HG03159 (cell line): ENCODE results near the gene SLCO3A1.

Source experiments
- ATAC-seq: cut with Tn5 transposase; IDR thresholded peaks from one replicate; pipeline ENCODE4 v1.9.1; 2021; ENCODE audit warnings: mild to moderate bottlenecking, moderate library complexity; ENCODE audit not compliant: unreplicated experiment

The SLCO3A1 gene

DNA sequence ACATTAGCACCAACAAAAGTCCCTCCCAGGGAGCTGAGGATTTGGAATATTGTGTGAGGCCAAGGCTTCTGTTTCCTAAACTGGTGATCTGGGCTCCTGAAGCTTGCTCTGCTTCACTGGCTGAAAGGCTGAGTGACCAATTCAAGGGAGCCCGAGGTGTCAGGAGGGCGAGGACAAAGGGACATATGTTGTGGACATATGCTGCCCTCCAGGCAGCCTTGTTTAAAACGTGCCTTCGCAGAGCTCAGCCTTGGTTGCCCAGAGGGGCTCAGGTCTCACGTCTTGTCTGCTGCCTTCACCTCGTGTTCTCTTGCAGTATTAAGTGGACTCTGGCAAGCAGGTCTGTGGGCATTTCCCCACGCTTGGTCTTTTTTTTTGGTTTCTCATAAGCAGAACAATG, 7.0 kb downstream of the SLCO3A1 start:
- ATAC-seq, result no peak

DNA sequence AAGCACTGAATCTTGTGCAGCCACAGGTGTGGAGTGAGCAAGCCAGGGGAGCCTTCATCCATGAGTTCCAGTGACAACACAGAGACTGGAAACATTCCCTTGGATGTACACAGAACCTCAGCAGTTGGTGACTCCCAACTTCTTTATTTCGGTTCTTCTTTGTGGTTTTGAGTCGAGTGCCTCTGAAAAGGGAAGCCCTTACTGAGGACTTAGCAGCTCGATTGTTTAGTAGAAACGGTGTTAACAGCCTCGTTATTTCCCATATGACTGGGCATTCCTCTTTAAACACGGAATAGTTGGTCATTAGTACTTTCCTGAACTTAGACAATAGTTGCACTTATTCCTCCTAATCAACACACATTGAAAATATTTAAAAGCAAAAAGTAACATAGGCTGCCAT, 7.7 kb downstream of the SLCO3A1 start:
- ATAC-seq, result no peak

DNA sequence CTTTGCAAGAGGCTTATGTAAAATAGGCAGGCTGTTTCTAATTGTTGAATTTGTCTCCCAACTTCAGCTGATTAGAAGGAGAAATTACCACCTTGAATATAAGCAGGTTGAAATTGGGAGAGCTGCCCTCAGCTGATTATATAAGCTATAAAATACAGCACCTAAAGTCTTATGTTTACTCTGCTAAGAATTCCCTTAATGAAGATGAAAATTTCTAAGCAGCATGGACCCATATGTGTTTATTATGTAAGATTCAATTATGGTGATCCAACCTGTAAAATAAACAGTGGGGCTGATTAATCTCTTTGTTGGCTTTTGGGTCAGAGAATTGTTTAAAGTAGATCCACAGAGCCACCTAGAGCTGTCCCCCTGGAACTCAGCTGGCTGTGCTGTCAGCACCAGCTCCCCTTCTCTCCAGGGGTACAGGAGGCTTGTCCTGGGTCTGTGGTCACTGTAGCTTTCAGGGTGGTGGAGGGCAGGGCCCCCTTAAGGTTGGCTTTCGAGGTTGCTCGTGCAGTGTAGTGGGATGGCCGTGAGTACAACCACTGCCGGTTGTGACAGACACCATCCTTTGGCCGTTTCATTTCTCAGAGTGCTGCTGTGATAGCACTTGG, 9.5 kb downstream of the SLCO3A1 start:
- ATAC-seq, result no peak

DNA sequence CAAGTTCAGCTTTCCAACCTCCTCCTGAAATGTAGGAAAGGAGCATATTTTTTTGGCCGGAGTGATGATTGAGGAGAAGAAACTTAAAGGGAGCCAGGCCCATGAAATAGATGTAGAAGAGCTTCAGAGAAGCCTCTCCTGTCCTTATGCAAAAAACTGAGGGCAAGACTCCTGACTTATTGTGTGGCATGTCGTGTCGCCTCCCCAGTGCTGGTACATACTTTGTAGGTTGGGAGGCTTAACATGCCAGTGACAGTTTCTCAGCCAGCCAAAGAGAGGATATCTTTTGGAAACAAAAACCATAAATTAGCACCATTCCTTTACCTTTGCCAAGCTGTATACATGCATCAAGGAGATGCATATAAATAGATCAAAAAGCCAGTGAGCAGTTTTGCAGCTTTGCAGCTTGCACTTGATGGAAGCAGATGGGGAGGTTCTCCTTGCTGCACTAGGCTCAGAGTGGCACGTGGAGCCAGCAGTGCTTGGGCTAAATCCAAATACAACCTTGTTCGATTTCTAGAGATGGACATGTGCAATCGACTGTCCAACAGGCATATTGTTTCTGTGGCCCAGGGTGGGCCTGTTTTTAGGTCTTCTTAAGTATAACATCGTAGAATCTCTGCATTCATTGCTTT, 10.2 kb downstream of the SLCO3A1 start:
- no peak for ATAC-seq

DNA sequence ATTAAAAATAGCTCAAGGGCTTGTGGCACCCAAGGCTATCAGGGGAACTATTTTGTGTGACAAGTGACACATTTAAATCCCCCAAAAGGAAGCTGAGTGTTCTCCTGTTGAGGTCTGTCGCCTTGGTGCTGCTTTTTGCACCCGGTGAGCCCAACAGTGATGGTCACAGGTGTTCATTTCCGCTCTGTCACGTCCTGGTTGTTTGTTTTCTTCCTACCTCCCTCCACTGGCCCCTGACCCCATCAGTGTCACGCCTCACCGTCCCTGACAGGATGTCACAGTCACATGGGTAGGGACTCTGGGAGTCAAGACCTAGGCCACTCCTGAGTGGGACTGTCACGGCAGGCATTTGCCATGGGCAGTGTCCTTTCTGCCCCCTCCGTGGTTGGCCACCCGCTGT, 11.2 kb downstream of the SLCO3A1 start:
- no peak for ATAC-seq

DNA sequence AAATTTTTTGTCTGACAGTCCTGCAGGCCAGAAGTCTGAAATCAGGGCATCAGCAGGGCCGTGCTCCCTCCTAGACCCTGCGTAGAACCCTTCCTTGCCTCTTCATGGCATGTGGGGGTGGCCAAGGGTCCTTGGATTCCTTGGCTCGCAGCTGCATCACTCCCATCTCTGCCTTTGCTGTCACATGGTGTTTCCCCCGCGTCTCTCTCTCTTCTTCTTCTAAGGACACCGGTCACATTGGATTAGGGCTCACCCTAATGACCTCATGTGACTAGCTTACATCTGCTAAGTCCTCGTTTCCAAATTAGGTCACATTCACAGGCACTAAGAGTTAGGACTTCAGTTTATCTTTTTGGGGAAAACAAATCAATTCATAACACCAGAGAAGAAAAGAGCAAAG, 12.0 kb downstream of the SLCO3A1 start:
- no peak for ATAC-seq

DNA sequence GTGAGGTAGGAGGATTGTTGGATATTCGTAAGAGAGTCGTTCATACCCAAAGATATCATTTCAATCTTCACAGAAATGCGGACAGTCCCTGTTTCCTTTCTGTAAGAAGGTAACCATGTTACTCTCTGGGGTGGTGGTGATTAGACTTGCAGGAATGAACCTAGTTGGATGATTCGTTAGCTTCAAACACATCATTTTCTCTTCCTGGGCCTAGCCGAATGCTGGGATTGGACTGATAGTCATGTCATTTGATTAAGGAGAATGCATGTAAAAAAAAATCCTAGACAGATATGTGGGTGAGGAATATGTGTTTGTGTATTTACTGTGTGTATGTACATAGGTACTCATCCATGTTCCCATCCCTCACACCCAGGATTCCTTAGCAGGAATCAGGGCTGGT, 12.4 kb downstream of the SLCO3A1 start:
- no peak for ATAC-seq

DNA sequence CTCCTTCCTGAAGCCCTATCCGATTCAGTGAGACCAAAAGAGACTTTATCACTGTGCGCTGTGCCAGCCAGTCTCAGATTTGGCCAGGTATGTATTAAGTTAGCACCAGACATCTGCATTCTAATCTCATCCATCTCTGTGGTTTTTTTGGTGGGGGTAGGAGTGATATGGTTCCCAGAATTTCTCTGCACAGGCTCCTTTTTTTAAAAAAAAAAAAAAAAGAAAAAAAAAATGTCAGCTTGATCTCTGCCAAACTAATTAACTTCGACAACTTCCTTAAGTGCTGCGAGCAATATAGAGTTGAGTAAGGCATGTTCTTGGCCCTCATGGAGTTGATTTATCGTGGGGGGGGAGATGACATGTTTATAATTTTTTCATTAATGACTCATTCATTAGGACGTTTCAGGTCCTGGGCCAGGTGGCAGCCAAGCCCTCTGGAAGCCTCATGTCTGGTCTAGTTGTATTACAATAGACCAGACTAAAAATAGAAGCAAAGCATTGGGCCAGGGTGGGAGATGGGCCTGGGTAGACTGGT, 12.9 kb downstream of the SLCO3A1 start:
- no peak for ATAC-seq

DNA sequence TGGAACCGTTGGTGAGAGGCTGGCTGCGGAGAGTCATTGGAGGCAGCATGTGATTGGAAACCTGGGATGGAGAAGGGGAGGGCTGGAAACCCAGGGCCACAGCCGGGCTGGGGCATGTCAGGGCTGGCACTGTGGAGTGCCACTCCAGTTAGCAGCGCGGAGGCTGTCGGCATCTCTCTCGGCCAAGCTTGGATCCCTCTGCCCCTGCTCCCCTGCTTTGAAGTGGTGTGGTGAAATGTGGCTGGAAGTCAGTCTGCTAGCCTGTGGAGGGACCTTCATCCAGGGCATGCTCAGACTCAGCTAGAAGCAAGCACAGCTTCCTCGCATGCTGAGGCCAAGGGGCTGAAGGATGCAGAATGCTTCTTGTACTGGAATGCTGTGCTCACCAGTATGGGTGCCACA, 13.5 kb downstream of the SLCO3A1 start:
- no peak for ATAC-seq

DNA sequence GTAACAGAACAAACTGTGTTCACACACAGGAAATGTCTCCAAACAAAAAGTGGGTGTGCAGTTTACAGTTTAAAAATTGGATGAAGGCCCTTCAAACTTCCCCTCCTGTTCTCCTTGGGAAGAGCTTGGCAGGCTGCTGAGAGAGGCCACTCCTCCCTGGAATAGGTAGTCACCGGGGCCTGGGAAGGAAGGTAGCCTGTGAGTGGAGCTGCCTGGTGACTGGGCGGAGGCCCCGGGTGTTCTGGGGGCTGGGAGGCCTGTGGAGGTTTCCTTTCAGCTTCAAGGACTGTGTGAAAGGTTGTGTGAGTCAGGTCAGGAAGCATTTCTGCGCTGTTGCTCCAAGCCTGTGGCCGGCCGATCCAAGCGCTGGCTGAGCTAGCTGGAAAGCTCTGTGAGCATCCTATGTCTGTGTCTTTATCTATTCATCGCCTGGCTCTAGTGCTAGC, 14.1 kb downstream of the SLCO3A1 start:
- no peak for ATAC-seq

DNA sequence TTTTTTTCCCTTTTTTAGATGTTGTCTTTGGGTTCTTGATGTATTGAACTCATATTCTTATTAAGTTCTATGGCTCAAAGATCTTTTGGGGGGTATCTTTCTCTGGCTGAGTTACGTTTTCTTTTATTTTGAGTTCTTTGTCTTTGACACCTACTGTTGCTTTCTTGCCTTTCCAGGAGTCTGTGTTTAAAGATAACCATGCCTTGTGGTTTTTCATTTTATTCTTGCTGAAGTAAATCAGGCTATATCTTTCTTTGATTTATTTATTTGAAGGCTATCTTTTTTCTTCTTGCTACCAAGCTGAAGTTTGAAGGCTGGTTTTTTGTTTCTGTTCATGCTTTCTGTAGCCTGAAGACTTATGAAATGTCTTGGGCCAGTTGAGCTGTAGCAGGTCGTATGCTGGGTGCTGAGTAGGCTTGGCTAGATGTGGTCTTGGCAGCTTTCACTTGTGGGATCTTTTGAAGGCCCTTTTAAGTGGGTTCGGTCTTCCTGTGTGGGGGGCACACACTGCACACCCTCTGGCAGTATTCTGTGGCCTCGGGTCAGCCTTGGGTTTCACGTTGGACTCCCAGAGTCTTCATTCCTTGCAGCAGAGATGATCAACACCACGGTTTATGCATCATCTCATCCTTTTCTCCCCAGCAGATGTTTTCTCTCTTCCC, 17.5 kb downstream of the SLCO3A1 start:
- no peak for ATAC-seq

DNA sequence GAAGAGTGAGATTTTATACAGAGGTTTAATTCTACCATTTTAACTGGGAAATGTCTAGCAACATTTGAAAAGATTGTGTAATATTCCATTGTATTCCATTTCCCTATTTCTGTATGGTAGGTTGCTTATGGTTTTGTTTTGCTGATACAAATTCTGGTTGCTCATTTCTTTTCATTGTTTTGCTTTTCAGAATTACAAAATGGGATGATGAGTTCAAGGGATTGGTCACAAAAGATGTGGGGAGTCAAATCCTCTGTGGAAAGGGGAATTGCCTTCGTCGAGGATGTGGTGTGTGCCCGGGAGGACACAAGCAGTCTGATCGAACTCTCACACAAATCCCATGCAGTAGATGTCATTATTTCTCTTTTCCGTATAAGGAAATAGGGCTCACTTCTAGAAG, 18.3 kb downstream of the SLCO3A1 start:
- ATAC-seq, result no peak

DNA sequence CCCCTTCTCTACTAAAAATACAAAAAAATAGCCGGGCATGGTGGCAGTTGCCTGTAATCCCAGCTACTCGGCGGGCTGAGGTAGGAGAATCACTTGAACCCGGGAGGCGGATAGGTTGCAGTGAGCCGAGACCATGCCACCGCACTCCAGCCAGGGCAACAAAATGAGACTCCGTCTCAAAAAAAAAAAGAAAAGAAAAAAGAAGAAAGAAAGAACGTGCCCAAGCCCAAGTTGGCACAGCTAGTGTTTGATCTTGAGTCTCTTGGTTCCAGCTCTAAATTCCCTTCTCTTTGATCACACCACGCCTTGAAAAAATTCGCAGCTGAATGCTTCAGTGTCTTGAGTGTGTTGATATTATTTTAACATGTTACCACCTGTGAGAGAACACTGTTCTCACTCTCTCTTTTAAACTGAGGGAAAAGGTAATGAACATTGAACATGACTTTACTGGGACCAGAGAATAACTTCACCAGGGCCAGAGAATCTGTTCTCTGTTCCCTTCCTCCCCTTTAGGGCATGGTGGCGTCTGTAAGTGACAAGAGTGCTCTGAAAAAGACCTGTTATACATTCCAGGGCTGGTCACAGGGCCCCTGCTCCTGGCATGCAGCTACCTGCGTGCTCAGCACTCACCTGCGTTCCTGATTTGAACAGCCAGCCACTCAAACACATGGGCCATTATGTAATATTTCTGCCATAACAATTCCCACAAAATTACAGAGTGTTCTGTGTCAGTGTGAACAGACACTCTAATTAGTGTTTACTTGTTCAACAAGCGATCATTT, 19.0 kb downstream of the SLCO3A1 start:
- no peak for ATAC-seq

DNA sequence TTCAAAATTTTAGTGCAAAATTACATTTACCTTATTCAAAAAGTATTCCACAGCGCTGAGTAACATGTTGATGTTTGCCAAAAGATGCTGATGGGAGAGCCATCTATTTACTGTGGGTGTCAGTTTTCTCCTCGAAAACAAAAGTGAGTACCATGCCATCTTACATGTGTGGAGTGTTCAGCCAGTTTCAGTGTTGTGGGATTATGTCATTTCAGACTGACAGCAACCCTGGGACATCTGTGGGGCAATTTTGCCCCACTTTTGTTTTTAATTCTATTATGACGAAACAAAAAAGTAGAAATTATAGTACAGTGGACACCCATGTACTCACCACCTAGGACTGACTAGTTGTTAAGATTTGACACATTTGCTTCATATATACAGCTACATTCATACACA, 19.6 kb downstream of the SLCO3A1 start:
- ATAC-seq, result no peak

DNA sequence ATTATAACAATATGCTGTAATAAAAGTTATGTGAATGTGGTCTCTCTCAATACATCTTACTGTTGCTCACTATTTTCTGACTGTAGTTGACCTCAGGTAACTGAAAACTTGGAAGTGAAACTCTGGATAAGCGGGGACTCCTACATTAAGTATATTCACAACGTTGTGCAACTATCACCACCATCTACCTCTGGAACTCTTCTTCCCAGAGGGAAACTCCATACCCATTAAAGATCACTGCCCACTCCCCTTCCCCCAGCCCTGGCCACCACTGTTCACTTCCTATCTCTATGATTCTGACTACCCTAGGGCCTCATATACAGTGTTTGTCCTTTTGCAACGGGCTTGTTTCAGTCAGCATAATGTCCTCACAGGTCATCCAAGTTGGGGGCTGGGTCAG, 20.7 kb downstream of the SLCO3A1 start:
- no peak for ATAC-seq

DNA sequence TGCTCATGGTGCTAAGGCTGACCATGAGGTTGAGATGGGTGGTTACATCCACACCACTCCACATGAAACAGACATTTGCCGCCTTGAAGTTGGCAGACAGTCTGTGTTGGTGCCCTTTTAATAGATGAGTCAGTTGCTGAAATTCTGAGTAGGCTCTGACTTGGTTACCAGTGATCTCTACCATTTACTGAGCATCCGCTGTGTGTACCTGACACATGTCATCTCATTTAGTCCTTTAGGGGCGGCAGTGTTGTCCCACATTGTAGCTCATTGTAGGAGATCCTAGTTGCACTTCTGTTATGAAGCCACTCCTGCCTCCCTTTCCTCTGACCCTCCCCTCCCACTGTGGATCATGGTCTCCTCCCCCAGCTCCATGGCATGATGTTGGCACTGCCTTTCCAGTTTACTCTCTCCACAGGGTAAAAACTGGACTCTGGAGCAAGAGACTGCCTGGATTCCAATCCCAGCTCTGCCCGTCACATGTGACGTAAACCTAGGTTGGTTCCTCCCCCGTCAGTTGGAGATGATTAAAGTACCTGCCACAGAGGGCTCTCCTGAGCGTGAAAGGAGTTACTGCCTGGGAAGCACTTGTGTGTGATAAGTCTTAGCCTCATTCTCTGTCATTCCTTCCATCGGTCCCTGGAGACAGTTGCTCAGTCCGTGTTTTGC, 21.6 kb downstream of the SLCO3A1 start:
- ATAC-seq, result no peak

DNA sequence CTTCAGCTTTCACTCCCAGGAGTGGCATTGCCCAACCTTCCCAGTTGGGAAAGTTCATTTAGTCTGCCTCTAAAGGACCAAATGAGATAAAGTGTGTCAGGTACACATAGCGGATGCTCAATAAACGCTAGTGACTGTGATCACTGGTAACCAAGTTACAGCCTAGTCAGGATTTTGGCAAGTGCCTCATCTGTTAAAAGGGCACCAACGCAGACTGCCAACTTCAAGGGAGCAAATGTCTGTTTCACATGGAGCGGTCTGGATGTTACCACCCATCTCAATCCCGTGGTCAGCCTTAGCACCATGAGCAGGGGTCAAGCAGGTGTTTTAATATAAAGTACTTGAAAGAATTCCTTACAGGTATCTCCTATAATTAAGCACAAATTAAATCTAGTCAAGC, 22.7 kb downstream of the SLCO3A1 start:
- no peak for ATAC-seq

DNA sequence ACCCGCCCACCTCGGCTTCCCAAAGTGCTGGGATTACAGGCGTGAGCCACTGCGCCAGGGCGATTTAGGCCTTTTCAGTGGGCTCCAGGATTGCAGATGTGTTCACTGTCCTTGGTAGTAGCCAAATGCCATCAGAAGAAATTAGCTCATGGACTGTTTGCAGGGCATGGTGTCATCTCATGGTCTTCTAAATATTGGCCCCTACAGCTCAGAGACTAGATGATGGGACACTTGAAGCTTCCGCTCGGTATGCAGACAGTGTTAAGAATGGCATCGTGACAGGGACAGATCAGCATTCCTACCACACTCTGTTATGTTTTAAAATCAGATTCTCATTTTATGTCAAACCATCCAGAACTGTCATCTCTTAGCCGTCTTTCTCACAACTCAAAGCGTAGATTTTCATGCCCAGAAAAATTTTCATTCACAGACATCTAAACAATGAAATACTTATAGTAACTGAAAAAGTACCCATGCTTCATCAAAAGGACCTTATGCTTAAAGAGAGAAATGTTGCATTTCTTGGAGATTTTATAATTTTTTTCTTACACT, 24.9 kb downstream of the SLCO3A1 start:
- no peak for ATAC-seq

DNA sequence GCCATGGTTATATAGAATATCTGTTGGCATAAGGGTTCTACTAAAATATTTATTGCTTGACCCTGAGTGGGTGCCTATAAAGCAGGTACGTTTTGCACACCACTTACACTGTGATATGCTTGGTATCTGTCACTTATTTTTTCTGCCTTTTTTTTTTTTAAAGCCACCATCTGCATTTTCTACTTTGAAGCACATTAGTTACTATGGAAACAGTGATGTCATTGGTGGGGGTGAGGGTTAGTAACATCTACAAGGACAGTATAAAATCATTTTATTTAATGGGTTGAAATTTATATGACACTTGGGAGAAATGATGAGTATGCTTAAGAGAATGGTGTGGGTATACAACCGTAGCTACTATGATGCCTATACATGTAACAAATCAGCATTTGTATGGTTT, 25.6 kb downstream of the SLCO3A1 start:
- ATAC-seq, result no peak

DNA sequence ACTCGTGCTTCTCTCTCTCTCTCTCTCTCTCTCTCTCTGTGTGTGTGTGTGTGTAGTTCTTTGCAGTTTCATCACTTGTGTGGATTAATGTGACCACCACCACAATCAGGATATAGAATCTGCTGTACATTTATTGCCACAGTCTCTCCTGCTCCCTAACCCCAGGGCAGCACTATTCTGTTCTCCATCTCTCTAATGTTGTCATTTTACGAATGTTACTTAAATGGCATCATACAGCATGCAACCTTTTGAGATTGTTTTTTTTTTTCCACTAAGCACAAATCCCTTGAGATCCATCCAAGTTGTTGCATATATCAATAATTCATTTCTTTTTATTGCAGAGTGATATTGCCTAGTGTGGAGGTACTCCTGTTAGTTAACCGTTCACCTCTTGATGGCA, 26.9 kb downstream of the SLCO3A1 start:
- no peak for ATAC-seq
